Measurements from ENCODE around the gene PLCB4.

GRCh38 chr20:9150679-9151078 lies 81.8 kb downstream of the PLCB4 start:
- TF ChIP-seq CTCF (IDR thresholded peaks at IDR 0.05) (no peak), POLR2AphosphoS5 (IDR thresholded peaks at IDR 0.05) (no peak), POLR2A (IDR thresholded peaks at IDR 0.05; ENCODE audit: low read depth) (no peak)
